A549 (cell line): ENCODE data around the gene NRXN3.

Source experiments
- CBX8 ChIP-seq: fragments of 200-600 bp; sonication (generic); IDR thresholded peaks from 2 replicates; pipeline ENCODE4 v1.6.1; 2016
- EP300 ChIP-seq, 2 experiments: fragments of >200 bp; sonication (Bioruptor Twin); formaldehyde crosslinking; IDR thresholded peaks; 2 replicates in 1 of 2; 3 replicates in 1 of 2; pipeline ENCODE4 v1.6.1; 2016 to 2017
- HOXA7 ChIP-seq: fragments of 250-450 bp; sonication (Bioruptor Pico); IDR thresholded peaks from 2 replicates; pipeline ENCODE4 v1.5.0; 2020; ENCODE audit warnings: mild to moderate bottlenecking, moderate library complexity
- JUN ChIP-seq, 2 experiments: fragments of >200 bp; sonication (Bioruptor Twin); formaldehyde crosslinking; IDR thresholded peaks; 2 replicates in 1 of 2; 3 replicates in 1 of 2; pipeline ENCODE4 v1.6.1; 2016 to 2017
- MYC ChIP-seq: IDR thresholded peaks from 2 replicates; pipeline ENCODE4 v1.6.1; 2012; ENCODE audit warnings: mild to moderate bottlenecking, inconsistent platforms, low read length, improper control_type of control experiment, borderline replicate concordance
- PHF8 ChIP-seq: fragments of 200-600 bp; sonication (generic); IDR thresholded peaks from 2 replicates; pipeline ENCODE4 v1.6.1; 2016; ENCODE audit warnings: low read depth, mild to moderate bottlenecking, antibody characterized with exemption, moderate library complexity, borderline replicate concordance
- POLR2A ChIP-seq: IDR thresholded peaks from 2 replicates; pipeline ENCODE4 v1.6.1; 2012; ENCODE audit warnings: mild to moderate bottlenecking, low read length
- RCOR1 ChIP-seq: fragments of 150-350 bp; IDR thresholded peaks from 2 replicates; pipeline ENCODE4 v1.6.1; 2014; ENCODE audit warnings: antibody characterized with exemption, low read length, low read depth
- ZFP36 ChIP-seq: fragments of 450-650 bp; IDR thresholded peaks from 2 replicates; pipeline ENCODE4 v1.6.1; 2014; ENCODE audit warnings: borderline replicate concordance; ENCODE audit not compliant: partially characterized antibody
- ZSCAN20 ChIP-seq: fragments of 250-450 bp; sonication (Bioruptor Pico); IDR thresholded peaks from 2 replicates; pipeline ENCODE4 v1.8.0; 2022; ENCODE audit warnings: mild to moderate bottlenecking, moderate library complexity
- TF ChIP-seq, protein P1 (sequence below): fragments of >200 bp; sonication (Bioruptor Twin); formaldehyde crosslinking; IDR thresholded peaks from 3 replicates; pipeline ENCODE4 v1.5.1; 2016
- TF ChIP-seq, protein P2 (sequence below): IDR thresholded peaks from 2 replicates; pipeline ENCODE4 v1.6.1; 2012
- TF ChIP-seq, protein P3 (sequence below): fragments of 200-600 bp; sonication (generic); IDR thresholded peaks from 2 replicates; pipeline ENCODE4 v1.6.1; 2016; ENCODE audit warnings: antibody characterized with exemption, mild to moderate bottlenecking, moderate library complexity

DNA sequence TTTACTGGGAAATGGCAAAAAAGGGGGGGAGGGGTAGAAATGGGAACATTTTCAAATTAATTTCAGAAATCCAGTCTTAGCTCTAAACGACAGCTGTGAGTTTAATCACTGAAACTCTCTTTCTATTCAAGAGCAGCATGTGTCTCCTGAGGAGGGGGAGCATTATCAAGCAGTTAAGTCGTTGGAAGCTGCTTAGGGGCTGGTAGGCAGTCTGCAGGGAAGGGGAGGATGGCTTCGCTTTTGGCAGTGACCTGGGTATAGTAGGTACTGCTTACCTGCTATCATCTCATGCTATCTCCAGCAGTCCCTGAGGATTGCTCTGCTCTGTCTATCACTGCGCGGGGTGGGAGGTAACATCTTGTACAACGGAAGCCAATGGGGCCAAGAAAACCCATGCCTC is 567.4 kb downstream of the NRXN3 start:
- TF ChIP-seq POLR2A: no peak
- TF ChIP-seq, protein P1, sequence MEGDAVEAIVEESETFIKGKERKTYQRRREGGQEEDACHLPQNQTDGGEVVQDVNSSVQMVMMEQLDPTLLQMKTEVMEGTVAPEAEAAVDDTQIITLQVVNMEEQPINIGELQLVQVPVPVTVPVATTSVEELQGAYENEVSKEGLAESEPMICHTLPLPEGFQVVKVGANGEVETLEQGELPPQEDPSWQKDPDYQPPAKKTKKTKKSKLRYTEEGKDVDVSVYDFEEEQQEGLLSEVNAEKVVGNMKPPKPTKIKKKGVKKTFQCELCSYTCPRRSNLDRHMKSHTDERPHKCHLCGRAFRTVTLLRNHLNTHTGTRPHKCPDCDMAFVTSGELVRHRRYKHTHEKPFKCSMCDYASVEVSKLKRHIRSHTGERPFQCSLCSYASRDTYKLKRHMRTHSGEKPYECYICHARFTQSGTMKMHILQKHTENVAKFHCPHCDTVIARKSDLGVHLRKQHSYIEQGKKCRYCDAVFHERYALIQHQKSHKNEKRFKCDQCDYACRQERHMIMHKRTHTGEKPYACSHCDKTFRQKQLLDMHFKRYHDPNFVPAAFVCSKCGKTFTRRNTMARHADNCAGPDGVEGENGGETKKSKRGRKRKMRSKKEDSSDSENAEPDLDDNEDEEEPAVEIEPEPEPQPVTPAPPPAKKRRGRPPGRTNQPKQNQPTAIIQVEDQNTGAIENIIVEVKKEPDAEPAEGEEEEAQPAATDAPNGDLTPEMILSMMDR: no peak
- no peak for TF ChIP-seq ZFP36
- TF ChIP-seq, protein P2, sequence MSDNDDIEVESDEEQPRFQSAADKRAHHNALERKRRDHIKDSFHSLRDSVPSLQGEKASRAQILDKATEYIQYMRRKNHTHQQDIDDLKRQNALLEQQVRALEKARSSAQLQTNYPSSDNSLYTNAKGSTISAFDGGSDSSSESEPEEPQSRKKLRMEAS: no peak
- TF ChIP-seq MYC: no peak
- TF ChIP-seq, protein P3, sequence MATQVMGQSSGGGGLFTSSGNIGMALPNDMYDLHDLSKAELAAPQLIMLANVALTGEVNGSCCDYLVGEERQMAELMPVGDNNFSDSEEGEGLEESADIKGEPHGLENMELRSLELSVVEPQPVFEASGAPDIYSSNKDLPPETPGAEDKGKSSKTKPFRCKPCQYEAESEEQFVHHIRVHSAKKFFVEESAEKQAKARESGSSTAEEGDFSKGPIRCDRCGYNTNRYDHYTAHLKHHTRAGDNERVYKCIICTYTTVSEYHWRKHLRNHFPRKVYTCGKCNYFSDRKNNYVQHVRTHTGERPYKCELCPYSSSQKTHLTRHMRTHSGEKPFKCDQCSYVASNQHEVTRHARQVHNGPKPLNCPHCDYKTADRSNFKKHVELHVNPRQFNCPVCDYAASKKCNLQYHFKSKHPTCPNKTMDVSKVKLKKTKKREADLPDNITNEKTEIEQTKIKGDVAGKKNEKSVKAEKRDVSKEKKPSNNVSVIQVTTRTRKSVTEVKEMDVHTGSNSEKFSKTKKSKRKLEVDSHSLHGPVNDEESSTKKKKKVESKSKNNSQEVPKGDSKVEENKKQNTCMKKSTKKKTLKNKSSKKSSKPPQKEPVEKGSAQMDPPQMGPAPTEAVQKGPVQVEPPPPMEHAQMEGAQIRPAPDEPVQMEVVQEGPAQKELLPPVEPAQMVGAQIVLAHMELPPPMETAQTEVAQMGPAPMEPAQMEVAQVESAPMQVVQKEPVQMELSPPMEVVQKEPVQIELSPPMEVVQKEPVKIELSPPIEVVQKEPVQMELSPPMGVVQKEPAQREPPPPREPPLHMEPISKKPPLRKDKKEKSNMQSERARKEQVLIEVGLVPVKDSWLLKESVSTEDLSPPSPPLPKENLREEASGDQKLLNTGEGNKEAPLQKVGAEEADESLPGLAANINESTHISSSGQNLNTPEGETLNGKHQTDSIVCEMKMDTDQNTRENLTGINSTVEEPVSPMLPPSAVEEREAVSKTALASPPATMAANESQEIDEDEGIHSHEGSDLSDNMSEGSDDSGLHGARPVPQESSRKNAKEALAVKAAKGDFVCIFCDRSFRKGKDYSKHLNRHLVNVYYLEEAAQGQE: no peak
- no peak for TF ChIP-seq PHF8
- no peak for TF ChIP-seq JUN (IDR thresholded peaks at IDR 0.05)
- no peak for TF ChIP-seq HOXA7 (CRISPR knock-in tag)
- no peak for TF ChIP-seq ZSCAN20 (CRISPR knock-in tag)
- TF ChIP-seq CBX8: no peak
- TF ChIP-seq EP300 (IDR thresholded peaks at IDR 0.05): no peak
- no peak for TF ChIP-seq RCOR1
